IPS-20b (cell line): ENCODE results near the gene CRKL.
"Not testable (repeated sequence)": the region's sequence is repeated elsewhere in the genome, so short reads cannot be mapped to it uniquely, and the experiment has no call there.

Experiments
- H3K27ac ChIP-seq: one replicate; pipeline ENCODE4 v1.5.1; 2013; ENCODE audit warnings: low read length
- H3K27me3 ChIP-seq: 2 replicates; pipeline ENCODE4 v1.6.1; 2013; ENCODE audit warnings: mild to moderate bottlenecking, low read length, inconsistent platforms; ENCODE audit not compliant: insufficient read depth
- H3K36me3 ChIP-seq: 2 replicates; pipeline ENCODE4 v1.6.1; 2013; ENCODE audit warnings: low read depth, mild to moderate bottlenecking, inconsistent platforms, low read length, moderate library complexity; ENCODE audit not compliant: insufficient read depth
- H3K4me1 ChIP-seq: 2 replicates; pipeline ENCODE4 v1.6.1; 2013; ENCODE audit warnings: mild to moderate bottlenecking, control low read depth, inconsistent platforms, low read length, moderate library complexity; ENCODE audit not compliant: insufficient read depth
- H3K4me3 ChIP-seq: 2 replicates; pipeline ENCODE4 v1.5.1; 2013; ENCODE audit warnings: mild to moderate bottlenecking, low read length, inconsistent platforms
- H3K9ac ChIP-seq: 2 replicates; pipeline ENCODE4 v1.6.1; 2013; ENCODE audit warnings: low read depth, mild to moderate bottlenecking, inconsistent platforms, low read length, moderate library complexity
- H3K9me3 ChIP-seq: 2 replicates; pipeline ENCODE4 v1.6.1; 2013; ENCODE audit warnings: mild to moderate bottlenecking, low read depth, low read length, inconsistent platforms; ENCODE audit not compliant: insufficient read depth

Gene CRKL

DNA sequence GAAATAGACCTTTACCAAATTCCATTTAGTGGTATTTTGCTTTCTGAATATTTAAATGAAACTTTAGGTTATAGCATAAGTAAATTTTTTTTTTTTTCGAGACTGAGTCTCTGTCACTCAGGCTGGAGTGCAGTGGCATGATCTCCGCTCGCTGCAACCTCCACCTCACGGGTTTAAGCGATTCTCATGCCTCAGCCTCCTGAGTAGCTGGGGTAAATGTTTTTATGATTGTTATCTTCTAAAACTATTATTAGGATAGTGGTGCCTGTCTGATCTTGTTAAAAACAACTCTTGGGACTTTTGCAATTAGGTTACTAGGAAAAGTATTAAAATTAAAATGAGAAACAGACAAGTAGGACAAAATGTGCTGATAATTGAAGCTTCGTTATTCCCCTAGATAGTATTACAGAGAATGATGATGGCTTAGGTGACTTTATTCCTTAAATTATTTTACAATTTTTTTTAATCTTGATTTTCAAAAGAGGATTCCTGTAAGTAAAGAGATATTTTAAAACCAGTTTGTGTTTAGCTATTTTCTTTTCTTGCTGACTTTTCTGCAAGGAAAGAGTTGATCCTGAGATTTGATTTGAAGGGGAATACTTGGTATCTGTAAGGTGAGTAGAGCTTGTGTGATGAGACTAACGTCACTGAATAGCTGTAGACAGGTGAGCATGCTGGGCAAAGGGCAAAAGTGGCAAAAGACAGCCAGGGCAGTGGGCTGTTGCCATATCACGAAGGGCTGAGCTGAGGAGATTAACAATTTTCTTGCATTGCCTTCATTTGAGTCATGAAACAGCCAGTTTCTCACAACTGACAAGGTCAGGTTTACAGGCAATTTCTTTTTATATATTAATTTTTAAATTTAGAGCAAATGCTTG, 20.8 kb downstream of the CRKL start:
- H3K36me3 ChIP-seq: peaks cover 53% of the 10 kb centered on the region

DNA sequence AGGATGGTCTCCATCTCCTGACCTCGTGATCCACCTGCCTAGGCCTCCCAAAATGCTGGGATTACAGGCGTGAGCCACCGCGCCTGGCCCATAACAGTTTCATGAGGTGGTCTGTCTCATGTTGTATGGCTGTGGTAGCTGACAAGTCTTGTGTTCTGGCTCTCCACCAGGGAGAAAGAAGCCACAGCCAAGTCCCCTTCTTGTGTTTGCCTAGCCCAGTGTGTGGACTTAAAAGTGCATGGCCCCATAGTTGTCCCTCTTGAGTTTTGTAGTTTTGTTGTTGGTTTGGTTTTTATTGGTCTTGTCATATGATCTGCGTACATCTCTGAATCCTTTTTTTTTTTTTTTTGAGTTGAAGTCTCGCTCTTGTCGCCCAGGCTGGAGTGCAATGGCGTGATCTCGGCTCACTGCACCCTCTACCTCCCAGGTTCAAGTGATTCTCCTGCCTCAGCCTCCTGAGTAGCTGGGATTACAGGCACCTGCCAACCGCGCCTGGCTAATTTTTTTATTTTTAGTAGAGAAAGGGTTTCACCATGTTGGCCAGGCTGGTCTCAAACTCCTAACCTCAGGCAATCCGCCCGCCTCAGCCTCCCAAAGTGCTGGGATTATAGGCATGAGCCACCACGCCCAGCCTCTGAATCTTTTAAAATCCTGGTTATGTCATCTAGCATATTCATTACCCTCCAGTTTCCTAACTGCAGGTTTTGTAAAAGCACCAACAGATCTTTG, 22.4 kb downstream of the CRKL start:
- not testable (repeated sequence) for H3K4me1 ChIP-seq, H3K27me3 ChIP-seq, H3K9ac ChIP-seq, H3K4me3 ChIP-seq, H3K27ac ChIP-seq, H3K9me3 ChIP-seq
- peaks cover 41% of the 10 kb centered on the region for H3K36me3 ChIP-seq

More for the DNA sequence above, 20.8 kb downstream of the CRKL start:
- Histone ChIP-seq H3K27ac (no peak overlapping the region), H3K9ac (no peak overlapping the region), H3K27me3 (no peaks in the 10 kb centered on the region), H3K9me3 (no peaks in the 10 kb centered on the region), H3K4me3 (no peak overlapping the region), H3K4me1 (no peaks in the 10 kb centered on the region; the same call in 1 of the 2 replicates)

DNA sequence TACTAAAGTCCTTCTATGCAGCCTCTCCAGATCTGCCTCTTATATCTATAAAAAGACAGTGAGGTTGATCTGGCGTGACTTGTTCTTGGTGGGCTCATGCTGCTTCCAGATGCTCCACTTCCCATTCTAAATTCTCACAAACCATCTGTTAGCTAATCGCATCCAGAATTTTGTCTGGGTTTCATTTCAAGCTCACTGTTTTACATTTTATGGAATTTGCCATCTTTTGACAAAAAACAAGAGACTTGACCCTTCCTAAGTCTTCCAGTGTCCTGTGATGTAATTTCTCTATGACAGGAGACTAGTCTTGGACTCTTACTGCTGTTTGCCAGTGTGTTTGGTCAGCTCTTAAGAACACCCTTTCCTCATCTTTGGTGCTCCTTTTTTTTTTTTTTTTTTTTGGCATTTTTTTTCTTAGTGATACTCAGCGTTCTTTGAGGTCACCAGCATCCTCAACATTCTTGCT, 23.0 kb downstream of the CRKL start:
- Histone ChIP-seq H3K27ac (no peak overlapping the region), H3K9ac (no peak overlapping the region), H3K4me3 (no peak overlapping the region), H3K4me1 (no peaks in the 10 kb centered on the region; the same call in 1 of the 2 replicates), H3K36me3 (peaks cover 35% of the 10 kb centered on the region), H3K9me3 (no peaks in the 10 kb centered on the region), H3K27me3 (no peaks in the 10 kb centered on the region)

DNA sequence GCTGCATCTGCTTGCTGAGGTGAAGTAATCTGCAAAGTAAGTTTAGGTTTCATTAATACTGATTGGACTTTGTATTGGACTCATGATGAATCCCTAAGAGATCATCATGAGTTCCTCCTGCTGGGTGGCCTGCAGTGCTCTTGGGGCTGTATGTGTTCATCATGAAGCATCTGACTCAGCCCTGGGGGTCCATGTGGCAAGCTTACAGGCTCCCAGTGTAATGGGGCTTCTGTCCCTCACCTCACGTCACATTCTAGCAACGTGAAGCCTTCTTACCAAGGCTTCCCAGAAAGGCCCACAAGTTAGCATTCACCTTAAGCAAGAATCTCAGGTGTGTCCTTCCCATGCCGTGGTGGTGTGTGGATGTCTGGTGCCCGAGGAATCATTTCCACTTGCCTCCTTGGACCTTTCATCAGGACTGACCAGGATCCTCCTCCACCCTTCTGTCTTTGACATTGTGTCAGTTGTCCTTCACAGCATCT, 23.7 kb downstream of the CRKL start:
- Histone ChIP-seq H3K36me3 (peaks cover 33% of the 10 kb centered on the region), H3K9ac (no peak overlapping the region)

DNA sequence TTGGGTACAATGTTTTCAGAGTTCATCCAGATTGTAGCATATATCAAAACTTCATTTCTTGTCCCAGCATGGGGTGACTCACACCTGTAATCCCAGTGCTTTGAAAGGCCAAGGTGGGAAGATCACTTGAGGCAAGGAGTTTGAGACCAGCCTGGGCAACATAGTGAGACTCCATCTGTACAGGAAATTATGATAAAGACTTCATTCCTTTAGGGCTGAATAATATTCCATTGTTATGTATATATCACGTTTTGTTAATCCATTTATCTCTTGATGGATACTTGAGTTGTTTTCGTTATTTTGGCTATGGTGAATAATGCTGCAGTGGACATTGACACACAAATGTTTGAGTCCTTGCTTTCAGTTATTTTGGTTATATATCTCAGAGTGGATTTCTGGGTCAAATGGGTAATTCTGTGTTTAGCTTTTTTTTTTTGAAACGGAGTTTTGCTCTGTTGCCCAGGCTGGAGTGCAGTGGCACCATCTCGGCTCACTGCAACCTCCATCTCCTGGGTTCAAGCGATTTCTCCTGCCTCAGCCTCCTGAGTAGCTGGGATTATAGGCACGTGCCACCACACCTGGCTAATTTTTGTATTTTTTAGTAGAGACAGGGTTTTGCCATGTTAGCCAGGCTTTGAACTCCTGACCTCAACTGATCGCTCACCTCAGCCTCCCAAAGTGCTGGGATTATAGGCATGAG, 25.1 kb downstream of the CRKL start:
- H3K4me1 ChIP-seq, H3K9ac ChIP-seq, H3K27ac ChIP-seq, H3K9me3 ChIP-seq, H3K4me3 ChIP-seq, H3K27me3 ChIP-seq: not testable (repeated sequence)
- H3K36me3 ChIP-seq: peaks cover 32% of the 10 kb centered on the region

More for the DNA sequence above, 23.7 kb downstream of the CRKL start:
- Histone ChIP-seq H3K4me1 (no peaks in the 10 kb centered on the region; the same call in 1 of the 2 replicates), H3K27ac (no peak overlapping the region), H3K9me3 (no peaks in the 10 kb centered on the region), H3K27me3 (no peaks in the 10 kb centered on the region), H3K4me3 (no peak overlapping the region)

DNA sequence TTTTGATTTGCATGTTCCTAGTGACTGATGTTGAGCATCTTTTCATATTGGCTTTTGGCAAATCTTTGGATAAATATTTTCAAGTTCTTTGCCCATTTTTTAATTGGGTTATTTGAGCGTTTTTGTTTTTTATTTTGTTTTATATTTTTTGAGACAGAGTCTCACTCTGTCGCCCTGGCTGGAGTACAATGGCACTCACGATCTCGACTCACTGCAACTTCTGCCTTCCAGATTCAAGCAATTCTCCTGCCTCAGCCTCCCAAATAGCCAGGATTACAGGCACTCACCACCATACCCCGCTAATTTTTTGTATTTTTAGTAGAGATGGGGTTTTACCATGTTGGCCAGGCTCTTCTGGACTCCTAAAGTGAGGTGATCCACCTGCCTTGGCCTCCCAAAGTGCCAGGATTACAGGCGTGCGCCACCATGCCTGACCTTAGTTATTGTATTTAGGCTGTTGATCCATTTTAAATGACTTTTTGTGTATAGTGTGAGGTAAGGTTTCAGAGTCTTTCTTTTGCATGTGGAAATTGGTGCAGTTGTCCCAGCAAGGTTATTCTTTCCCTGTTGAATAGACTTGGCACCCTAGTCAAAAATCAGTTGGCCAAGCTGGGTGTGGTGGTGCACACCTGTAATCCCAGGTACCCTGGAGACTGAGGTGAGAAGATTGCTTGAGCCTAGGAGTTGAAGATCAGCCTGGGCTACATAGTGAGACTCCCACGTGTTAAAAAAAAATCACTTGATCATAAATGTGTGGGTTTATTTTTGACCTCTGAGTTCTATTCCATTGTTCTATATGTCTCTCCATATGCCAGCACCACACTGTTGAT, 26.1 kb downstream of the CRKL start:
- H3K4me3 ChIP-seq: no peak overlapping the region
- no peaks in the 10 kb centered on the region for H3K9me3 ChIP-seq
- H3K9ac ChIP-seq: no peak overlapping the region
- H3K27ac ChIP-seq: no peak overlapping the region
- peaks cover 29% of the 10 kb centered on the region for H3K36me3 ChIP-seq
- no peaks in the 10 kb centered on the region for H3K27me3 ChIP-seq
- H3K4me1 ChIP-seq: no peaks in the 10 kb centered on the region; the same call in 1 of the 2 replicates

DNA sequence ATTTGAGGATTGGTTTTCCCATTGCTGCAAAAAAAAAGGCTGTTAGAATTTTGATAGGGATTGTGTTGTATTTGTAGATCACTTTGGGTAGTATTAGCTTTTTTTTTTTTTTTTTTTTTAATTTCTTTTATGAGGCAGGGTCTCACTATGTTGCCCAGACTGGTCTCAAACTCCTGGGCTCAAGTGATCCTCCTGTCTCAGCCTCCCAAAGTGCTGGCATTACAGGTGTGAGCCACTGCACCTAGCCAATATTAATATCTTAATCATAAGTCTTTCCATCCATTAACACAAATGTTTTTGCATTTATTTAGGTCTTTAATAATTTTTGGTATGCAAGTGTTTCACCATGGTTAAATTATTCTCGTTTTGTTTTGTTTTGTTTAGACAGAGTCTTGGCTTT, 26.8 kb downstream of the CRKL start:
- H3K9me3 ChIP-seq: no peaks in the 10 kb centered on the region
- no peak overlapping the region for H3K9ac ChIP-seq
- H3K27me3 ChIP-seq: no peaks in the 10 kb centered on the region
- no peak overlapping the region for H3K27ac ChIP-seq
- H3K36me3 ChIP-seq: peaks cover 34% of the 10 kb centered on the region
- H3K4me1 ChIP-seq: no peaks in the 10 kb centered on the region; the same call in 1 of the 2 replicates
- H3K4me3 ChIP-seq: no peak overlapping the region

DNA sequence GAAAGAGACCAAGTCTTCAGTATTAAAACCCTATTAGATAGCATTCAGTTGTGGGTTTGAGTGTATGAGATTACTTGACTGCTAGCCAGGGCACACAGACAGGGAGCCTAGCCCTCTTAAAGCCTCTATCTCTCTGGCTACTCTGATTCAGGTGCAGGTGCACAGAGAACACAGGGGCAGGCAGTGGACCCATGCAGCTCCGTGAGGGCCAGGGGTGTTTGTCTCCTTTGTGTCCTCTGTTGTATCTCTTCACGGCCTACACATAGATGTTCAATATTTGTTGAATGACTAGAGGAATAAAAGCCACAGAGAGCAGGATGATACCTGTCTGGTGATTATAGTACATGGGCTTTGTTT, 28.3 kb downstream of the CRKL start:
- Histone ChIP-seq H3K27ac (no peak overlapping the region), H3K4me3 (no peak overlapping the region), H3K9me3 (no peaks in the 10 kb centered on the region), H3K27me3 (no peaks in the 10 kb centered on the region), H3K36me3 (peaks cover 43% of the 10 kb centered on the region), H3K9ac (no peak overlapping the region), H3K4me1 (no peaks in the 10 kb centered on the region; the same call in 1 of the 2 replicates)

DNA sequence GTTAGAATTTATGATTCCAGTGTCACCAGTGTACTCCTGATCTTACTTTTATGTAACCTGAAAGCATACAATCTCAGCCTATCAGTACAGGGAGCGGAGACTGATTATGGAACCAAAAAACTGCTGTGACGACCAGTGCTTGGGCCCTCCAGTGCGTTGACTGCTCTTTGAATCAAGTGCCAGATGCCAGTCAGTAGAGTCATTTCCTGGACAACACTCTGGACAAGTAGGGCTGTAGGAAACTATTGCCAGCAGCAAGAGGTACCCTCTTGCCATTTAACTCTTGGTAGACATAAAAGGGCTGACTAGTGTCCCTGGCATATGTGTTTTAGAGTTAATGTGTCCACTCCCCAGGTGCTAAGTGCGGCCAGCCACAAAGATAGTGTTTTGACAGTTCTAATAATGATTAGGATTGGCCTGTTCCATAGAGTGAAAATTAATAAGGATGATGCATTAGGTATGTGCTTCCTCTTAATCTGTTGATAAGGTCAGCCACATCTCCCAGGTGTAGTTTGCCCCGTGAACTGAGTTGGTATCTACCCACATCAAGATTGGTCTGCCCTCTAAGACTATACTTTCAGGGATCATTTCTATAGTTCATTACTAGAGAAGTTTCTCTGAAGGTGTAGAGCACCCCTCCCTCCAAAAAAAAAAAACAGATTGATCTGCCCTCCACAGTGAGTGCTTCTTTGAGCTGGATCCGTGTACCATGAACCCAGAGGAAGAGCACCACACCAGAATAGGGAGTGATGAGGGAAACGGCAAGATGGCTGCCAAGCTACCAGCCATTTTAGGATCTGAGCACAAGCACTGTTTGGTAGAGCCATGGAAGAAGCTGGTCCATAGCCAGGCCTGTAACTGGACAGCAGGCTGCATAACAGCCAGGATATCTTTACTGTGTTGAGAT, 29.1 kb downstream of the CRKL start:
- Histone ChIP-seq H3K27me3 (no peaks in the 10 kb centered on the region), H3K9ac (no peak overlapping the region), H3K4me3 (no peak overlapping the region), H3K27ac (no peak overlapping the region), H3K36me3 (peaks cover 45% of the 10 kb centered on the region), H3K9me3 (no peaks in the 10 kb centered on the region), H3K4me1 (no peaks in the 10 kb centered on the region)

DNA sequence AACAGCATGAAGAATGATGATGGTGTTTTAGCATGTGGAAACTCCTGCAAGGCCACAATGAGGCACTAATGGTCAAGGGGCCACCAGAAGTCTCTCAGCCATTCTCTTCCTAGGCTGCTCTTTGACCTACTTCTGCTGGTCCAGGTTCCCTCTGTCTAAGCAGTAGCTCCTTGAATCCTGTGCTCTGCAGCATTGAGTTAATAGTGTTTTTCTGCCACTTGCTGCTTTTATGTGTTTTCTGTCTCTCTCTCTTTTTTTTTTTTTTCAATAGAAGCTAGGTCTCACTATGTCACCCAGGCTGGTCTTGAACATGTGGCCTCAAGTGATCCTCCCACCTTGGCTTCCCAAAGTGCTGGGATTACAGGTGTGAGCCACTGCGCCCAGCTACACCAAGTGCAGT, 29.8 kb downstream of the CRKL start:
- no peak overlapping the region for H3K4me3 ChIP-seq
- peaks cover 51% of the 10 kb centered on the region for H3K36me3 ChIP-seq
- H3K9me3 ChIP-seq: no peaks in the 10 kb centered on the region
- no peak overlapping the region for H3K27ac ChIP-seq
- no peaks in the 10 kb centered on the region for H3K27me3 ChIP-seq
- no peak overlapping the region for H3K9ac ChIP-seq
- H3K4me1 ChIP-seq: no peaks in the 10 kb centered on the region
